ENCODE data around the gene DNM2.

GRCh38 chr19:10749435-10750384, 31.8 kb downstream of the DNM2 start:
- TF ChIP-seq CTCF (conservative IDR thresholded peaks at IDR 0.05 in 1 of 2, IDR thresholded peaks at IDR 0.05 in 1 of 2; ENCODE audit: low read depth in 1 of 2, low read length in 2 of 2) (no peak), EZH2 (IDR thresholded peaks at IDR 0.05; ENCODE audit: low read length, missing control alignments) (no peak)

Data from fibroblast of lung (primary cell).